ENCODE results near the gene HSPB7.

Gene HSPB7

GRCh38 chr1:16017461-16018303 lies at the start of gene HSPB7:
TSS of gene HSPB7 (minus strand) at chr1:16018043. CDS start at chr1:16017963, 80 bp downstream.
- CTCF ChIA-PET = interaction anchor here (0.5 to 4.5 kb wide), 5 partner anchors 9 to 270 kb away, joined by 3 to 31 read pairs (median 3); no protein-coding TSS in a partner anchor
- H3K4me1 ChIP-seq (ENCODE audit: control insufficient read depth, insufficient read depth, low read length) = no peaks in the 10 kb centered on the region

GRCh38 chr1:16067127-16067768 lies 49.4 kb upstream of the HSPB7 start:
- H3K4me1 ChIP-seq (ENCODE audit: control insufficient read depth, insufficient read depth, low read length) = no peaks in the 10 kb centered on the region
- no peaks in the 10 kb centered on the region for H3K9me3 ChIP-seq (ENCODE audit: control insufficient read depth, insufficient read depth, low read depth, low read length)
- no peaks in the 10 kb centered on the region for H3K36me3 ChIP-seq (ENCODE audit: control insufficient read depth in 2 of 2, insufficient read depth in 1 of 2, low read length in 2 of 2)
- POLR2A ChIA-PET = interaction anchor here (0.6 kb wide), 1 partner anchor 165 kb away, joined by 3 read pairs; no protein-coding TSS in a partner anchor
- no peak overlapping the region for H3K27ac ChIP-seq (ENCODE audit: extremely low read depth, low read depth, low read length)
- H3K4me3 ChIP-seq (ENCODE audit: low read depth, low read length) = no peak overlapping the region
- CTCF ChIA-PET = interaction anchor here (0.7 to 3.7 kb wide), 3 partner anchors 11 to 57 kb away, joined by 4 to 19 read pairs (median 7); no protein-coding TSS in a partner anchor
- TF ChIP-seq KLF9 (tag by site-specific recombination; IDR thresholded peaks at IDR 0.05; ENCODE audit: low read depth) = no peak
- peak; percentile 36; the same call in 1 of the 2 replicates for TF ChIP-seq ZNF394 (tag by site-specific recombination; IDR thresholded peaks at IDR 0.05; ENCODE audit: borderline replicate concordance)
- no peak for TF ChIP-seq ZNF76 (tag by site-specific recombination; IDR thresholded peaks at IDR 0.05; ENCODE audit: borderline replicate concordance, low read depth)
- no peak for TF ChIP-seq ZNF704 (tag by site-specific recombination; IDR thresholded peaks at IDR 0.05)
- TF ChIP-seq ZNF16 (tag by site-specific recombination; IDR thresholded peaks at IDR 0.05; ENCODE audit: low read depth) = no peak
- no peak for TF ChIP-seq ZSCAN23 (tag by site-specific recombination; IDR thresholded peaks at IDR 0.05)
- TF ChIP-seq EGR2 (tag by site-specific recombination; IDR thresholded peaks at IDR 0.05; ENCODE audit: low read depth) = no peak
- peak; percentile 51; the same call in 1 of the 2 replicates for TF ChIP-seq ZNF341 (tag by site-specific recombination; IDR thresholded peaks at IDR 0.05; ENCODE audit: low read depth)
- no peak for TF ChIP-seq ZNF639 (tag by site-specific recombination; IDR thresholded peaks at IDR 0.05)
- TF ChIP-seq PATZ1 (tag by site-specific recombination; IDR thresholded peaks at IDR 0.05) = peak; percentile 22; the same call in 1 of the 2 replicates
- TF ChIP-seq ZBTB11 (tag by site-specific recombination; conservative IDR thresholded peaks at IDR 0.05; ENCODE audit: low read depth) = no peak
- TF ChIP-seq ZNF513 (tag by site-specific recombination; IDR thresholded peaks at IDR 0.05) = no peak
- TF ChIP-seq TSHZ1 (tag by site-specific recombination; IDR thresholded peaks at IDR 0.05; ENCODE audit: borderline replicate concordance) = peak; percentile 36; the same call in 1 of the 2 replicates

More at GRCh38 chr1:16017461-16018303, at the start of gene HSPB7:
- no peak within 1 kb of the TSS for H3K27ac ChIP-seq (ENCODE audit: extremely low read depth, low read depth, low read length)
- peak; percentile 55 for TF ChIP-seq GLIS1 (tag by site-specific recombination; IDR thresholded peaks at IDR 0.05)
- no peak for TF ChIP-seq ZNF174 (tag by site-specific recombination; IDR thresholded peaks at IDR 0.05)
- TF ChIP-seq GLIS2 (tag by site-specific recombination; IDR thresholded peaks at IDR 0.05) = peak; percentile 46
- peak; percentile 72; the same call in 1 of the 2 replicates for TF ChIP-seq ZIC2 (tag by site-specific recombination; IDR thresholded peaks at IDR 0.05)
- H3K4me3 ChIP-seq (ENCODE audit: low read depth, low read length) = no peak within 1 kb of the TSS
- no peaks in the 10 kb centered on the region for H3K9me3 ChIP-seq (ENCODE audit: control insufficient read depth, insufficient read depth, low read depth, low read length)
- no peaks in the 10 kb centered on the region for H3K36me3 ChIP-seq (ENCODE audit: control insufficient read depth in 2 of 2, insufficient read depth in 1 of 2, low read length in 2 of 2)
- POLR2A ChIA-PET = no interaction called here

Measured in HEK293 (cell line).